ENCODE measurements around the gene ZC3H18. TPM values are rescaled to one million over a fixed set of nuclear protein-coding genes. Genes with fewer than 3 reads are reported as not detected.

ZC3H18 gene
- total and polyA plus RNA-seq, 2 experiments from 2014 or later, result 26.8 to 26.9 TPM

- Histone ChIP-seq H3K27me3 (no peaks in the 10 kb centered on the region), H3K9me3 (ENCODE audit: low read depth) (no peaks in the 10 kb centered on the region), H3K4me1 (ENCODE audit: low read depth) (peaks cover 6% of the 10 kb centered on the region), H3K4me3 (no peak overlapping the region), H3K27ac (no peak overlapping the region), H3K36me3 (no peaks in the 10 kb centered on the region)
- TF ChIP-seq CTCF (IDR thresholded peaks at IDR 0.05; ENCODE audit: low read depth, low read length), result no peak
- DNase-seq (ENCODE audit: low read depth in 1 of 2, low spot score in 1 of 2), result no peak
Measured at GRCh38 chr16:88524973-88525662, 45.1 kb upstream of the ZC3H18 start.

GRCh38 chr16:88525663-88525990 is 44.6 kb upstream of the ZC3H18 start:
- no peak for DNase-seq (ENCODE audit: low read depth in 1 of 2, low spot score in 1 of 2)
- no peaks in the 10 kb centered on the region for H3K36me3 ChIP-seq
- H3K4me3 ChIP-seq, result no peak overlapping the region
- peaks cover 11% of the 10 kb centered on the region for H3K4me1 ChIP-seq (ENCODE audit: low read depth)
- H3K27ac ChIP-seq, result no peak overlapping the region
- no peaks in the 10 kb centered on the region for H3K27me3 ChIP-seq
- TF ChIP-seq CTCF (IDR thresholded peaks at IDR 0.05; ENCODE audit: low read depth, low read length), result no peak
- no peaks in the 10 kb centered on the region for H3K9me3 ChIP-seq (ENCODE audit: low read depth)

- H3K9me3 ChIP-seq (ENCODE audit: low read depth), result no peaks in the 10 kb centered on the region
- TF ChIP-seq CTCF (IDR thresholded peaks at IDR 0.05; ENCODE audit: low read depth, low read length), result no peak
- H3K4me3 ChIP-seq, result no peak overlapping the region
- H3K27ac ChIP-seq, result no peak overlapping the region
- no peaks in the 10 kb centered on the region for H3K36me3 ChIP-seq
- DNase-seq (ENCODE audit: low read depth in 1 of 2, low spot score in 1 of 2), result no peak
- peaks cover 16% of the 10 kb centered on the region for H3K4me1 ChIP-seq (ENCODE audit: low read depth)
- no peaks in the 10 kb centered on the region for H3K27me3 ChIP-seq
Measured at GRCh38 chr16:88526008-88526905, 43.9 kb upstream of the ZC3H18 start.

- Histone ChIP-seq H3K4me3 (no peak overlapping the region), H3K27me3 (no peaks in the 10 kb centered on the region), H3K36me3 (no peaks in the 10 kb centered on the region), H3K9me3 (ENCODE audit: low read depth) (no peaks in the 10 kb centered on the region), H3K4me1 (ENCODE audit: low read depth) (peaks cover 16% of the 10 kb centered on the region), H3K27ac (no peak overlapping the region)
- TF ChIP-seq CTCF (IDR thresholded peaks at IDR 0.05; ENCODE audit: low read depth, low read length), result no peak
- no peak for DNase-seq (ENCODE audit: low read depth in 1 of 2, low spot score in 1 of 2)
Measured at GRCh38 chr16:88526906-88527185, 43.4 kb upstream of the ZC3H18 start.

- no peaks in the 10 kb centered on the region for H3K9me3 ChIP-seq (ENCODE audit: low read depth)
- H3K27me3 ChIP-seq, result no peaks in the 10 kb centered on the region
- peaks cover 16% of the 10 kb centered on the region for H3K4me1 ChIP-seq (ENCODE audit: low read depth)
- peak; percentile 81 for TF ChIP-seq CTCF (IDR thresholded peaks at IDR 0.05; ENCODE audit: low read depth, low read length)
- H3K27ac ChIP-seq, result no peak overlapping the region
- no peaks in the 10 kb centered on the region for H3K36me3 ChIP-seq
- H3K4me3 ChIP-seq, result no peak overlapping the region
- peak; percentile 71 to 80 for DNase-seq (ENCODE audit: low read depth in 1 of 2, low spot score in 1 of 2)
Measured at GRCh38 chr16:88527186-88527936, 42.8 kb upstream of the ZC3H18 start.

Measured in cardiac muscle cell (in vitro differentiated cells and primary cell).